ENCODE data around the gene SH3RF3. TPM values are rescaled to one million over a fixed set of nuclear protein-coding genes. Genes with fewer than 3 reads are reported as not detected.

The SH3RF3 gene
- total RNA-seq, 2 experiments from 2014 or later: 2.2 to 2.5 TPM

DNA sequence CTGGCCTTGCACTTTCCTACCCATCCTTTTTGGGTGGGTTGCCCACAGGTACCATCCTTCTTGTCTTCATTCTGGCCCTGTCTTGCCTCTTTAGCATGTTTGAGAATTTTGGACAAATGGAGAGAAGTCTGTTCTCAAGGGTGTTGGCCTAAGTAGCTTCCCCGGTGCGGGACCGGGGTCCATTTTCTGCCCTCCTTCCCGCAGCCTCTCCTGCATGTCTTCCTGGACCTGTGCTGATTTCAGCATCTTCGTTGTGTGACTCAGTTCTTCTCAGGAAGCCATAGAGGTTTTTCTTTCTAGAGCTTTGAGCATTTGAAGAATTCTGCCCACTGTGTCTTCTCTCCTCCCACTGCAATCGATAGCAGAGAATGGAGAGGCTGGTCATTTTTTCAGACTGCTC is 172.7 kb downstream of the SH3RF3 start:
- Mint-ChIP-seq H3K9me3 (no peaks in the 10 kb centered on the region), H3K36me3 (no peaks in the 10 kb centered on the region), H3K27ac (no peak overlapping the region), H3K4me3 (no peak overlapping the region), H3K27me3 (no peaks in the 10 kb centered on the region), H3K4me1 (peaks cover 3% of the 10 kb centered on the region)
- DNase-seq: no peak

DNA sequence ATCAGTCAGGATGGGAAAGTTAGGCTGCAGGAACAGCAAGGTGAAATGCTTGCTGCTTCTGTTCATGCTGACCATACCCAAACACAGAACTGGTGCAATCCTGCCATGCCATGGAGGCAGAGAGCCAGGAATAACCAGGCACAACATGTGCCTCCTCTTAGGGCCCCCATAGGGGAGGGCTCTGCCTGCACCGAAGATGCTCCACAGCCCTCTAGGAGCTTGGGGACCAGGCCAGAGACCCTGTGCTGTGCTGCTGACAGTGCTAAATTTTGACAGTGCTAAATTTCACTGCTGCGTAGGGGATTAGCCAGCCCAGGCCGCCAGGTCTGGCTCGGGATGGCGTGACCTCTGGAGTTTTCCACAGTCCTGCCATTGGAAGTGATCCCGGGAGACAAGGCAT is 173.3 kb downstream of the SH3RF3 start:
- H3K4me1 Mint-ChIP-seq: peaks cover 3% of the 10 kb centered on the region
- no peak for DNase-seq
- H3K27me3 Mint-ChIP-seq: no peaks in the 10 kb centered on the region
- H3K4me3 Mint-ChIP-seq: no peak overlapping the region
- no peaks in the 10 kb centered on the region for H3K36me3 Mint-ChIP-seq
- no peaks in the 10 kb centered on the region for H3K9me3 Mint-ChIP-seq
- H3K27ac Mint-ChIP-seq: no peak overlapping the region

DNA sequence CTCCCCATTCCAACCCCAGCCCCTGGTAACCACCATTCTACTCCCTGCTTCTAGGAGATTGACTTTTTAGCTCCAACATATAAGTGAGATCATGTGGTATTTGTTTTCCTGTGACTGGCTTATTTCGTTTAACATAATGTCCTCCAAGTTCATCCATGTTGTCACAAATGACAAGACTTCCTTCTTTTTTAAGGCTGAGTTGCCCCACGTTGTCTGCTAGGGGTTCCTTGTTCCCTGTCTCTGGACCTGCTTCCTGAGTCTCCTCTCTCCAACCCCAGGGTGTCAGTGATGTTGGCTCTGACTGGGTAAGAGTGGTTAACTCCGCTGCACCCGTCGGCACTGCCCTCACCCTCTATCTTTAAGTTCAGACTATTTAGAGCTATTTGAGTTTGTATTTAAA is 175.2 kb downstream of the SH3RF3 start:
- no peak for DNase-seq
- no peaks in the 10 kb centered on the region for H3K9me3 Mint-ChIP-seq
- H3K27me3 Mint-ChIP-seq: no peaks in the 10 kb centered on the region
- H3K4me1 Mint-ChIP-seq: peaks cover 2% of the 10 kb centered on the region
- H3K4me3 Mint-ChIP-seq: no peak overlapping the region
- no peaks in the 10 kb centered on the region for H3K36me3 Mint-ChIP-seq
- H3K27ac Mint-ChIP-seq: no peak overlapping the region

DNA sequence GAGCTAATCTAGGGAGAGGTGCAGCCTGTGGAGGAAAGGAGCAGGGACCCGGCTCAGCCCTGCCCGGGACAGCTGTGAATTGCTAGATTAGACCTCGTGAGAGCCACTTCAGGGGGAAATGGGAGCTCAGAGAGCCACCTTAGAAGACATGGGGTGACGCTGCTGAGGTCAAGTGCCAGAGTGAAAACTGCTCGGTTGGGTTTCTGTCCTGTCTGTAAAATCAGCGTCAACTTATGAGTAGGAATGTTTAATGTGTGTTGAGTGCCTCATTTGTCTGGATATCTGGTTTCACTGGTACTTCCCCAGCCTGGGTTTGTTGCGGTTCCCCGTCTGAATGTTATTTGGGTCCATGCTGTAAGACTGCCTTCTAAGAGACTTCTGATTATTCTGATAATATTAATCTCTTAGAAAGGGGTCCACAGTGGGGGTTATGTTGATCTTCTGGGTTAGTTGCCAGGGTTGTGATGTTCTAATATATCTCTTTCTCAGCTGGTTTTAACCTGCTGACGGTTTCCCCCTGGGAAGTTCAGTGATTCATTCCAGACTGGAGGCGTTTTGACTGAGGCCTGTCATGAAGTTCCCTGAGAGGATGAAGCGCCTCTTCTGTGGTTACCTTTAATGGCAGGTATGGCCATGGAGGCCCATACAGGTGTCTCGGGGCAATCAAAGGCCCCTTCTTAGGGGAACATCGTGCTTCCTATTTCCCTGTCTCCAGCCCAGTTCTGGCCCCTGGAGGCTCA is 175.9 kb downstream of the SH3RF3 start:
- Mint-ChIP-seq H3K4me3 (no peak overlapping the region), H3K36me3 (no peaks in the 10 kb centered on the region), H3K27me3 (no peaks in the 10 kb centered on the region), H3K27ac (no peak overlapping the region), H3K4me1 (peaks cover under 1% of the 10 kb centered on the region), H3K9me3 (peaks cover 1% of the 10 kb centered on the region)
- DNase-seq: no peak

DNA sequence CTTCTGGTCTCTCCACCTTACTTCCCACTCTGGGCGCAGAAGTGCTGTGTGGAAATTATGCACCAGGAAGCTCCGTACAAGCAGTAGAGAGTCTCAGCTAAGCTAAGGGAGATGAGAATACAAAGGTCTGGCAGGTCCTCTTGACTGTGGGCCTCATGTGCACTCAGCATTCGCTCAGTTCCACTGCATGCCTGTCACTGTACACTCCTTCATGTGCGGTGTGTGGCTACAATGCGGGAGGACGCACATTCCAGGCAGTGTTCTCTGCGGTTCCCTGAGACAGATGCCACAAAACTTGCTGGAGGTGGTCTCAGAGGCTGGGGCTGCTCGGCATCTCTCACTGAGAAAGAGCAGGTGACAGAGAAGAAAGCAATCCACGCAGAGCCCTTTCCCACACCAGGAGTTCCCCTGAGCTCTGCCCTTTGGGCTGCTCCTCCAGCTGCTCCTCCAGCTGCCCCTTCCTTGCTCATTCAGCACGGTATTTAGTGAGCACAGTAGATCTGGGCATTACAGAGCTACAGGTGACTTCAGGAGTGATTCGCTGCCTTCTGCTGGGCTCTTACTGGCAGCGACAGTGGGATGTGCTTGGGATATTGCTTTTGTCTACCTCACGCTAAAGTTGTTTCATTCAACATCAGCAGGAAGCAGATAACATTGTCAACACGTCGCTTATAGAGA is 176.6 kb downstream of the SH3RF3 start:
- Mint-ChIP-seq H3K36me3 (no peaks in the 10 kb centered on the region), H3K4me1 (no peaks in the 10 kb centered on the region), H3K27ac (no peak overlapping the region), H3K27me3 (no peaks in the 10 kb centered on the region), H3K4me3 (no peak overlapping the region), H3K9me3 (peaks cover 1% of the 10 kb centered on the region)
- DNase-seq: no peak

DNA sequence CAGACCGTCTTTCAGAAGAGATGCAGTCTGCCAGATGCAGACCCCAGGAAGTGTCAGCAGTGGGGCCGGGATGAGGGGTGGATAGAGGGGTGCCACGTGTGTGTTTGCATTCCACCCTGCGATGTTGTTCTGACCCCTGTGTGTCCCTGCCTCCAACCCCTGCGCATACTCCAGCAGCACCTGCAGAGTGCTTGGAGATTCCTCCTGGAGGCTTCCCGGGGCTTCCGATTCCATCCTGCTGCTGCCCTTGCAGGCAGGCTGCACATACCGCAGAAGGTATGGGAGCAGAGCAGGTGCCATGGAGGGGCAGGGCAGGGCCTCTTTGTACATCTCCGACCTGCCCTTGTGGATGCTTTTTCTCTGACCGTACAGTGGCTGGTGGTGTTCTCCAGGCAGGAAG is 177.2 kb downstream of the SH3RF3 start:
- Mint-ChIP-seq H3K4me3 (no peak overlapping the region), H3K36me3 (no peaks in the 10 kb centered on the region), H3K27me3 (no peaks in the 10 kb centered on the region), H3K27ac (no peak overlapping the region), H3K9me3 (peaks cover 1% of the 10 kb centered on the region), H3K4me1 (no peaks in the 10 kb centered on the region)
- no peak for DNase-seq

DNA sequence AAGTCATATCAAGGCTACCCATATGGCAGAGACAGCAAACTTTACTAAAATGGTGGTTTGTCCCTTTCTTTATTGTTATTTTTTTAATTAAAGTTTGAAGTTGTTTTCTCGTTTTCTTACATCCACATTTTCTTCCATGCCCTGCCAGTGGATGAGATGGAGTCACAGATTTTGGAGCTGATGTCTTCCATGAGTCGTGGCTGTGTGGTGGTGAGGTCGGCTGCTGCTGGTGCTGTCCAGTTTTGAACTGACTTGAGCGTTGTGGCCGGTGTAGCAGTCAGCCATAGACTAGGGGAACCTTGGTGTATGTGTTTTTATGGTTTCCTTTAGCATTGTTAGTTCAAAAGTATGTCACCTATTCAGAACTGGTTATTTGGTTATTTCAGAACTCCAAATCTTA is 182.8 kb downstream of the SH3RF3 start:
- DNase-seq: no peak
- H3K4me3 Mint-ChIP-seq: no peak overlapping the region
- H3K27ac Mint-ChIP-seq: no peak overlapping the region
- H3K36me3 Mint-ChIP-seq: no peaks in the 10 kb centered on the region
- peaks cover 3% of the 10 kb centered on the region for H3K4me1 Mint-ChIP-seq
- H3K27me3 Mint-ChIP-seq: no peaks in the 10 kb centered on the region
- H3K9me3 Mint-ChIP-seq: peaks cover 1% of the 10 kb centered on the region

DNA sequence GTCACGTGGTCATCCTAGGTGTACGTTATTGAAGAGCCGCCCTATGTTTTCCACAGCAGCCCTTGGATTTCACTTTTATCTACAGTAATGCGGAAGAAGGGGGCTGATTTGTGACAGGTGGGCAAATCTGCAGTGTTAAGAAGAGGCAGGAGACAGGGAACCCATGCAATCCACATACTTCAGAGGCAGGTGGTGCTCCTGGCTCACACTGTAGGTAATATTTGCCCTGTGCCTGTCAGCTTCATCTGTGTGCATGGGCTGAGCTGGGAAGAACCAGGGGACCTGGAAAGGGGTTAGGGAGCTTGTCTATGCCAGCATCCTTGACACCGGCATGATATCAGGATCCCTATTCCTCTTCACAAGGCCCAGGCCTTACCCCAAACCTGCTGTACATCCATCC is 183.9 kb downstream of the SH3RF3 start:
- no peak for DNase-seq
- Mint-ChIP-seq H3K27me3 (no peaks in the 10 kb centered on the region), H3K9me3 (peaks cover 1% of the 10 kb centered on the region), H3K4me1 (peaks cover 3% of the 10 kb centered on the region), H3K36me3 (no peaks in the 10 kb centered on the region), H3K4me3 (no peak overlapping the region), H3K27ac (no peak overlapping the region)

DNA sequence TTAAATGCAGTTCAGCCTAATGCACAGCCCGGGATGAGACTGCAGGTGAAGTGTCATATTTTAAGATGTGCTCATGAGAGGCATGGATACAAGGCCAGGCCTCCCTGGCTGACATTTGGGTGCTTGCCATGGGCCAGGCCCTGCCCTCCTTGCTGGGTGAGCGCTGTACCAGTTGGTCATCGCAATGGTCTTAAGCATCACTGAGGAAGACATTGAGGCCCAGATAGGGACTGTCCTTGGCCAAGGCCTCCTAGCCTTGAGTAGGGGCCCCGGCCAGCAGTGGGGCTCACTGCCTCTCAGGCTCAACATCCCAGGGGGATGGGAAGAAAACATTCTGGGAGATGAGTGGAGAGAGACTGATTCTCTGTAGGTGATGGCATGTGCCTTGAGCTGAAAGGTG is 184.3 kb downstream of the SH3RF3 start:
- DNase-seq: no peak
- Mint-ChIP-seq H3K4me3 (no peak overlapping the region), H3K9me3 (peaks cover 1% of the 10 kb centered on the region), H3K36me3 (no peaks in the 10 kb centered on the region), H3K27ac (no peak overlapping the region), H3K27me3 (no peaks in the 10 kb centered on the region), H3K4me1 (peaks cover 3% of the 10 kb centered on the region)

DNA sequence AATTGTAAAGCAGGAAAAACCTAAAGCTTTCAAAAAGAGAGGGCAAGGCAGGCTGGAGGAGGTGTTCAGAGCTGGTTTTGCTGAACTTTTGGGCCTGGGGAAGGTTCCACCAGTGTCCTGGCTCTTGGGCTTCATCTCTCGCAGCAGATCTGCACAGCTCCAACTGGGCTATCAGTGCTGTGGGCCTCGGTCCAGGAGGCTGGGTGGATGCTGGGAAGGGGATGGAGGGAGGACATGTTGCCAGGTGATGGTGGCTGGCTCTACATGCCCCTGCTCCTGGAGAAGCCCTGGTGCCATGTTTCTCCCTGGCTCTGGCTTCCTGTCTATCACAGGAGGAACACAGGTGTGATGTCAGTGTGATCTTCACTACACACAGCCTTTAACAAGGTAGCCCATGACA is 187.1 kb downstream of the SH3RF3 start:
- Mint-ChIP-seq H3K9me3 (no peaks in the 10 kb centered on the region), H3K4me3 (no peak overlapping the region), H3K27me3 (no peaks in the 10 kb centered on the region), H3K4me1 (peaks cover 25% of the 10 kb centered on the region), H3K27ac (no peak overlapping the region), H3K36me3 (no peaks in the 10 kb centered on the region)
- no peak for DNase-seq

DNA sequence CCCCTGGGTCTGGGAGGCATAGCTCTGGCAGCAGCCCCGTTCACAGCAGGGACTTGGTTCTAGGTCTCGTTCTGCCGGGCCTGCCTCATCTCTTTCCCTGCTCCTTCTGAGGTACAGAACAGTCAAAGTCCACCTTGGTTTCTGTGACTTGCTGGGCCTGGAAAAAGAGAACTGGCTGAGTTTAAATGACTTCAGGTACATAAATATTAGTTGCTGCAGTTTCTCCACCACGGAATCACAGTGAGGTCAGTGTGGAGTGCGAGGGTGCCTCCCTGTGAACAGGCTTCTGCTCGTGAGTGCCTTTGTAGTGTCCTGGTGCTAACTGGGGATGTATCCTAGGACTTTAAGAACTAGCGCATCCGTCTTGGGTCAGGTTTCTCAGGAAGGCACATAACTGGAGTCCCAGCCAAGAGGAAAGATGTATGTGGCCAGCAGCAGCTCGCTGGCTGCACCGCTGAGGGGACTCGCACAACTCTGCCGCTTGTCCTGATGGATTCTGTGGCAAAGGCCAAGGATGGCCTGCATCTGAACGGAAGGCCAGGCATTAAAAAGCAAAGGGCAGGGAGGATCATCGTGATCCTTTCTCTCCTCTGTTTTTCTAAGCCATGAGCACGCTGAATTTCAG is 188.6 kb downstream of the SH3RF3 start:
- no peak overlapping the region for H3K4me3 Mint-ChIP-seq
- no peaks in the 10 kb centered on the region for H3K27me3 Mint-ChIP-seq
- no peak for DNase-seq
- H3K36me3 Mint-ChIP-seq: no peaks in the 10 kb centered on the region
- no peaks in the 10 kb centered on the region for H3K9me3 Mint-ChIP-seq
- no peak overlapping the region for H3K27ac Mint-ChIP-seq
- H3K4me1 Mint-ChIP-seq: peaks cover 24% of the 10 kb centered on the region

DNA sequence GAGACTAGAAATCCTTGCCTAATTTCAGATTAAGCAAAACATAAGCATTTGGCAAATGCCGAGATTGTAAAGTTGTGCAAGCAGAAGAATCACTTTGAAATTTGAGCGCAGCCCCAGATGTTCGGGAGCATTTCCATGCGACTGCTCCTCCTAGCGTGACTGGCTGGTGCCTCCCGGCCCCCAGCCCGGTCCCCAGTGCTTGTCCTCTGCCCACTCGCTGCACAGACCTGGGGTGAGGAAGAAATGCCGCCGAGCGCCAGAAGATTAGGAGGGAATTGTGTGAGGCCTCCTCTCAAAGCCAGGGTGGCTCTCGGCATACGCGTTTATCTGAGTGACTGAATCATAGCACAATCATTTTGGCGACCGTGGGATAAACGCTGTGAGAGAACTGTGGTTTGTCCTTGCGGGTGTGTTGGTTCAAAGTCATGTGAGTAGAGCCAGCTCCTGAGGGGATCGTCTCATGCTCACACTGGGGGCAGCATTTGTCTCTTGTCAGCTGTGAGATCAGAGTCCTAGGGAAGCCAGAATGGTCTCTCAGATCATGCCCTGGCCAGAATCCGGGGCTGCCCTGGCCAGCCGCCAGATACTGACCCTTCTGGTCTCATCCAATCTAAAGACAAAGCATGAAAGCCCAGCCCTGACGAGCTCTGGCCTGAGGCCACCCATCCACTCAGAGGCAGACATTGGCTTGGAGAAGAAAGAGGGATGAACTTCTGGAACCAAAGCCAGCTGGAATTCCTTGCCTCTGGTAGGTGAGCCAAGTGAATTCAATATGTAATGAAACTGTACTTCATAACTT is 189.3 kb downstream of the SH3RF3 start:
- Mint-ChIP-seq H3K4me3 (no peak overlapping the region), H3K4me1 (peaks cover 24% of the 10 kb centered on the region), H3K27ac (no peak overlapping the region), H3K27me3 (no peaks in the 10 kb centered on the region), H3K36me3 (no peaks in the 10 kb centered on the region), H3K9me3 (no peaks in the 10 kb centered on the region)
- DNase-seq: no peak

DNA sequence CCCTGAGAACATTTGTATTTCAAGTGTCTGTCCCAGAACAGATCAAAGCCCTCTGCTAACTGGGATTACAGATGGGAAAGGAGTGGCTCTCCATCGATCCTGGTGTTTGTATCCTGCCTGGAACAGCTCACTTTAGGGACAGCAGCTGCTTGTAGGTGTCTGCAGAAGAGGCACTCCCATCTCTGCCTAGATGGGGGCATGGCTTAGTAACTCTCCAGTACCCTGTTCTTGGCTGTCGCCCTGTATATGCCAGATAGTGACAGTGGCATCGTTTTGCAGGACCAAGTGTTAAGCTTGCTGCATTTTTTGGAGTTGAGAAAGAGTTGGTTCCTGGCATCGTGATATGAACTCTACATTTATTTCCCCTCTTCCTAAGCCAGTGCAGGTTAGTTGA is 189.9 kb downstream of the SH3RF3 start:
- no peaks in the 10 kb centered on the region for H3K9me3 Mint-ChIP-seq
- H3K36me3 Mint-ChIP-seq: no peaks in the 10 kb centered on the region
- H3K27me3 Mint-ChIP-seq: no peaks in the 10 kb centered on the region
- no peak overlapping the region for H3K27ac Mint-ChIP-seq
- no peak overlapping the region for H3K4me3 Mint-ChIP-seq
- no peak for DNase-seq
- peaks cover 24% of the 10 kb centered on the region for H3K4me1 Mint-ChIP-seq

DNA sequence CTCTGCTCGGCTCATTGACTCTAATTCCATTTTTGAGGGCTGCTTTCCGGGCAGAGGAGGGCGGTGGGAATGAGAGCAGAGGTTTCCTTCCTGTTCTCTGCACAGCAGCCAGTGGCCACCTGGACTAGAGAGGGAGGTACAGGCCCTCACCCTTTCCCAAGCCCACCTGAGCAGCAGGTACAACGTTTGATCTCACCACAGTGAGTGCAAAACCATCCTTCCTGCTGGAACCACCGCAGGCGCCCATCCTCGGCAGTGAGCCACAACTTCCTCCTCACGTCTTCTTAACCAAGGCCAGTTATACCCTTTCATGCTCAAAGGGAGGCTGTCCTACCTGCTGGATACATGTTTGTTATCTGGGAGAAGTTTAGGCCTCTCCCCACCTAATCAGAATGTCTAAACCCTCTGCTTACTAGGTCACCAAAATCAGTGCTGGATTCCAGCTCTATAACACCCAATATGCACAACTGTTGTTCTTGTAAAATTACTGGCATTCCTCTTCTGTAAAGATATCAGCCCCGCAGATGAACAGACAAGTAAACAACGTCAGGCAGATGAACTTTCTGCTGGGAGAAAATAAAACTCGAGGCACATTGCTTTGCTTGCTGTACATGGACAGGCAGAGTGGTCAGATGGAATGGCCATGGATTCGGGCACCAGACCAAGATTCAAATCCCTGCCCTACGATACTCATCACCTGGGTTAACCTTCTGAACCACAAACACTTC is 191.4 kb downstream of the SH3RF3 start:
- no peak overlapping the region for H3K27ac Mint-ChIP-seq
- no peaks in the 10 kb centered on the region for H3K27me3 Mint-ChIP-seq
- H3K4me3 Mint-ChIP-seq: no peak overlapping the region

DNA sequence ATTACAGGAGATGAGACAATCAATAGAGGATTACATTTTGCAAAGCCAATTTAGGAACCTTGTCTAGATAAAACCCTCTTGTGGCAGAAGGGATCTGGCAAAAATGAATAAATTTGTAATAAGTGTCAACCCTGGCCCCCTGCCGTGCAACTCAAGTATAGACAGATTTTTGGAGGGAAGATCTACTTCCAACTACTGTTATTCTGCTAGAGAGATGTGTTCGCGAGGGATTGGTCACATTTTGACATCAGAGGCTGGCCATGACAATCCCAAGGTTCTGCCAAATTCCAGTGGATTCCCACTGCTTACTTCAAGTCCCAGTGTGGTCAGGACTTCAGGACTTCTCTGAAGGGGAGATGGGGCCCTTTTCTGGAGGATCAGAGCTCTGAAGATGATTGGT is 192.6 kb downstream of the SH3RF3 start:
- DNase-seq: no peak
- Mint-ChIP-seq H3K27ac (no peak overlapping the region), H3K9me3 (no peaks in the 10 kb centered on the region), H3K27me3 (no peaks in the 10 kb centered on the region), H3K4me3 (no peak overlapping the region), H3K36me3 (no peaks in the 10 kb centered on the region), H3K4me1 (peaks cover 25% of the 10 kb centered on the region)

More for the DNA sequence above, 191.4 kb downstream of the SH3RF3 start:
- DNase-seq: no peak
- Mint-ChIP-seq H3K9me3 (no peaks in the 10 kb centered on the region), H3K36me3 (no peaks in the 10 kb centered on the region), H3K4me1 (peaks cover 24% of the 10 kb centered on the region)
